Embryonic facial prominence (tissue), 1 donor: ENCODE measurements around the gene RPRD1B.
"Not testable (repeated sequence)": the region's sequence is repeated elsewhere in the genome, so short reads cannot be mapped to it uniquely, and the experiment has no call there.

Experiments
- DNase-seq: peaks from one replicate; pipeline ENCODE4 v3.0.0-alpha.2; 2016; ENCODE audit errors: extremely low spot score

RPRD1B gene

DNA sequence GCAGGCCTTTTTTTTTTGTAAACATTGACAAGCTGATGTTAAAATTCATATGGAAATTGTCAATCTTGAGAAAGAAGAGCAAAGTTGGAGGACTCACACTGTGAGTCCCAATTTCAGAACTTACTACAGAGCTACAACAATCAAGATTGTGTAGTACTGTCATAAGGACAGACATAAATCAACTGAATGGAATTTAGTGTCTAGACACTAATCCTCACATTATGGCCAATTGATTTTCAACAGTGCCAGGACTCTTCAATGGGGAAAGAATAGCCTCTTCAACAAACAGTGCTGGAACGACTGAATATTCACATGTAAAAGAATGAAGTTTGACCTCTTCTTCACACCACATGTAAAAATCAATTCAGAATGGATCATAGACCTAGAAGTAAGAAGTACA, 70.7 kb downstream of the RPRD1B start:
- DNase-seq = no peak

DNA sequence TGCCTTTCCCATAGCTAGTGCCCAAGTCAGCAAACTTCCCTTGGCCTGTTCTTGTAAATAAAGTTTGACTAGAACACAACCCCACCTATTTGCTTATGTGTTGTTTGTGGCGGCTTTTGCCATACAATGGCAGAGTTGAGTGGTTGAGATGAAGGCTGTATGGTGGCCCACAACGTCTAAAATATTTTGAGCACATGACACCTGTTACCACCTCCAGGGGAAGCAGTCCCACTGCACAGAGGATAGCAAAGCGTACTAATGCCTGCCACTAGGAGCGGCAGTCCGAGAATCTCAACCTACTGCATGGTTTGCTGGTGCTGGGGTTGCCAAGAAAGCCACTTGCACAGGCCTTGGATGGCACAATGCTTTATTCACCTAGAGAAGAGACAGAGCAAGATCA, 72.9 kb downstream of the RPRD1B start:
- no peak for DNase-seq

DNA sequence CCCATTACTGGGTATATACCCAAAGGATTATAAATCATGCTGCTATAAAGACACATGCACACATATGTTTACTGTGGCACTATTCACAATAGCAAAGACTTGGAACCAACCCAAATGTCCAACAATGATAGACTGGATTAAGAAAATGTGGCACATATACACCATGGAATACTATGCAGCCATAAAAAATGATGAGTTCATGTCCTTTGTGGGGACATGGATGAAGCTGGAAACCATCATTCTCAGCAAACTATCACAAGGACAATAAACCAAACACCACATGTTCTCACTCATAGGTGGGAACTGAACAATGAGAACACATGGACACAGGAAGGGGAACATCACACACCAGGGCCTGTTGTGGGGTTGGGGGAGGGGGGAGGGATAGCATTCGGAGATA, 73.8 kb downstream of the RPRD1B start:
- DNase-seq = not testable (repeated sequence)

DNA sequence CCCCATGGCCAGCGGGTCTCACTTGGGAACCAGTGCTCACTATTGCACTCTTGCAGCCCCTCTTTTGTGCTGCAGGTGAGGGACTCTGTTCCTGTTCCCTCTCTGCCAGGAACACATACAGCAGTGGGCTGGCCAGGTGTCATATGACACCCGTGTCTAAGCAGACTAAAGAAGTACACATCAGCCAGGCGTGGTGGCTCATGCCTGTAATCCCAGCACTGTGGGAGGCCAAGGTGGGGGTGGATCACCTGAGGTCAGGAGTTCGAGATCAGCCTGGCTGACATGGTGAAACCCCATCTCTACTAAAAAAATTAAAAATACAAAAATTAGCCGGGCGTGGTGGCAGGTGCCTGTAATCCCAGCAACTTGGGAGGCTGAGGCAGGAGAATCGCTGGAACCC, 74.4 kb downstream of the RPRD1B start:
- DNase-seq = not testable (repeated sequence)

DNA sequence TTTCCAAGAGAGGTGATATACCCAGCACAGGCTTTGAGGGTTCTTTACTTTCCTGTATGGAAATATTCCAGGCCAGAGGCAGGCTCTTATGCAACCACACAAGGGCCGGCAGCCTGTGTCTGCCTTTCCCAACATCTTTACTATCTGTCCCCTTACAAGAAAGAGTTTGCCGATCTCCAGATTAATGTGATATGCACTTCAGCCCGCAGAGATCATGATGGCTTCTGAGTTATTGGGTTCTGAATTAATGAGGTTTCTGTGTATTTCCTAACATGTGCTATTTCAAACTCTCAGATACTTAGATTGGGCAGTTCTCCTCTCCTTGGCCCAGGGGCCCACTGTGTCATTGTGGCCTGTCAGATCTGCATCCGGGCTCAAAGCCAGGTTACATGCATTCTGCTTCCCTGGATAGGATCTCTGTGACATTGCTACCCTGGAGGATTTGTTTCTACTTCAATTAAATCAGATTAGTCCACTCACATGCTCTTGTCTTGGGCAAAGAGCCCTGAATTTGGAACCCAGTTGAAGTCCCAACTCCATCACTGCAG, 75.0 kb downstream of the RPRD1B start:
- no peak for DNase-seq

DNA sequence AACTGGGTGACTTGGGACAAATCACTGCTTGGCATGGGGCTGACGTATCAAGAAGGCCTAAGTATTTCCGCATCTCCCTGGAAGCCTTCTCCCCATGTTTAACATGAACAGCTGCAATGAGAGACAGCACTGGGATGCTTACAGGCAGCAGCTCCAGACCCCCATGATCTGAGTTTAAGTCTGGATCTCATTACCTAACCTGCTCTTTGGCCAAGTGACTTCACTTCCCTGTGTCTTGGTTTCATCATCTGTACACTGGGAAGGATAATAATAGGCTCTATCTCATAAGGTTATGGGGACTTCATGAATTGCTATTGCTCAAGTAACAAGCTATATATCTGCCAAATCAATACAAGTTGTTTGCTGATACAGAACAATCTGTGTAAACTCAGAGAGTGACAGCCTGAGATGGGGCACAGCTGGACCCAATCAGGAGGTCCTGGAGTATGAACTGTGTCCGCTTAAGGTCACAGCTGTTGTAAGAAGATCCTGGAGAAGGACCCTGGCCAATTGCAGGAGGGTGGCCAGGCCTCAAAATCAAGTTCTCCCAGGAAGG, 75.5 kb downstream of the RPRD1B start:
- no peak for DNase-seq

DNA sequence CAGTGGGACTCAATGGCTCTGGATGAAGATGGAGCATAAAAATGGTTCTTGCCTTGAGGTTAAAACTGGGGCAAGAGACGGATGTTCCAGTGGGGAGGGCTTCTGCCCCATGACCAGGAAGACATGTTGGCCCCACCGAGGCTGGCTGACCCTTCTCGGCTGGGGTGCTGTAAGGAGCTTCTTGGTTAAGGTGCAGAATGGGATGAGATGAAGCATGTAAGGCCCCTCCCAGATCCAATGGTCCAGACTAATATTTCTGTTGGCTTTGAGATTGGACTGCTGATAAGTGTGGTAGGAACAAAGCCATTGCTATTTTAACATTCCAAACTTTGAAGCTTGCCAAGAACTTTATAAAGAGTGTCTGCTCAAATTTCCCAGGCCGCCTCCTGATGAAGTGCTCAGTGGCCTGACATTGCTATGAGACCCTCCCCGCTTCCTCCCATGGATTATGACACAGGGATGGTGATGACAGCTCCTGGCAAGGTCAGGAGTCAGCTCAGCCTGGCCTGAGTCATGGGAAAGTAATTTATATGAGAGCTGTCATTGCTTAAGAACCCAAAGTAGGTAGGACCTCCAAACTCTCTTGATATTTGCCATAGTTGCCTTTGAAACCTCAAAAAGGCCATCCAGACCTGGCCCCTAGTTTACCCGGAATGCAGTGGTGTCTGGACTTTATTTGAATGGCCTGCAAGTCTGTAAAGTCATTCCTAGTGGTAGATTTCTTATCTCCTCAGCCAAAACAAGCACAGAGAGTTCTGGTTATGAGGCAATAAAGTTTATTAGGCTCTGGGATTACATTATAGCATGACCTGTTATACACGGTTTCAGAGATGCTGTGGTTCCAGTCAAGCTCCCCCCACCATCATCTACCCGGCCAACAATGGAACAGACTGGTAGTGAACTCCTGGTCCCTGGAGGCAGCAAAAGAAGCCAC, 76.3 kb downstream of the RPRD1B start:
- no peak for DNase-seq

DNA sequence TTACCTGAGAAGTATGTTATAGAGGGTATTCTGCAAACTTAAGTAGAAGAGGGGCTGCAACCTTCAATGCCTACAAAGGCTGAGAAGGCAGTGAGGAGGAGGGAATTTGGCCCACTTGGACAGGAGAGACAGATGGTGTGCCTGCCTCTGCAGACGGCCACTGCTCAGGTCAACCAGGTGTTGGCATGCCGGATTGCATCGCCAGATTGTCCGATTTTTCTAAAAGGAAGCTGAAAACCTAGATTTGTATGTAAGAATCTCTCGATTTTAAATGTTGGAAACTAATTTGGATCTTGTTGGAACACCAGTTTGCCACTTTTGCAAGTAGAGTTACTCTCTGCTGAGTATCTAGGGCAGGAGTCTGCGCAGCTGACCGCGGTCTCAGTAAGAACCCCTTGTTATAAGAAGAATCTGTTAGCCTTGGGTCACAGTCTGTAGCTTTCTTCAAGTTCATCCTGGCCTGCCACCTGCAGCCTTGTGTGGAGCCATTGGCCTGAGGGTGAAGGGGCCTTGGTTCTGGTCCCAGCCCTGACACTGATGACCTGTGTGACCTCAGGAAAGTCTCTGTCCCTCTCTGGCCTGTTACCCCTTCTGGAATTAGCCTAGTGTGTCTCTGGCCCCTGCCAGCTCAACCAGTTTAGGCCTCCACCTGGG, 77.1 kb downstream of the RPRD1B start:
- no peak for DNase-seq

DNA sequence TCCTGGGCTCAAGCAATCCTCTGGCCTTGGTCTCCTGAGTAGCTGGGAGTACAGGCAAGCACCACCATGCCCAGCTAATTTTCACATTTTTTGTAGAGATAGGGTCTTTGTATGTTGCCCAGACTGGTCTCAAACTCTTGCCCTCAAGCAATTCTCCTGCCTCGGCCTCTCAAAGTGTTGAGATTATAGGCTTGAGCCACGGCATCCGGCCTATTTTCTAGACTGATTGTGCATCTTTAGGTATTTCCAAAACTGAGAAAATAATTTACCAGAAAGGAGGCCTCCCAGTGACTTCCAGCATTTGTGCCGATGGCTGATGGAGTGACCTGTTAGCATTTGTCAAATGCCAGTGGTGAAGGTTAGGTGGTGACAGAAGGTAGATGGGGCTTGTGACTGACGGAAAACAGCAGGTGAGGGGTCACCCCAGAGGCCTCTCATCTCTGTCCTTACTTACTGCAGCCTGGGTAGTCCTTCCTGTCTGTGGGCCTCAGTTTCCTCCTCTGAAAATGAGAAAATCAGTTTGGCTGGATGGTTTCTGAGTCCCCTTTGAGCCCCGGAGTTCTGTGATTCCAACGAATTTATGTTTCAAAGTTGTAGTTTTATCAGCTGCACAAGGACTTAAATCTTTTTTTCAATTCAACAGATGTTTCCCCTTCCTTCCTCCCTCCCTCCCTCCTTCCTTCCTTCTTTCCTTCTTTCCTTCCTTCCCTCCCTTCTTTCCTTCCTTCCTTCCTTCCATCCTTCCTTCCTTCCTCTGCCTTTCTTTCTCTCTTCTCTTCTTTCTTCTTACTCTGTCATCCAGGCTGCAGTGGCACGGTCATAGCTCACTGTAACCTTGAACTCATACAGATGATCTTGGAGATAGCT, 78.1 kb downstream of the RPRD1B start:
- no peak for DNase-seq

DNA sequence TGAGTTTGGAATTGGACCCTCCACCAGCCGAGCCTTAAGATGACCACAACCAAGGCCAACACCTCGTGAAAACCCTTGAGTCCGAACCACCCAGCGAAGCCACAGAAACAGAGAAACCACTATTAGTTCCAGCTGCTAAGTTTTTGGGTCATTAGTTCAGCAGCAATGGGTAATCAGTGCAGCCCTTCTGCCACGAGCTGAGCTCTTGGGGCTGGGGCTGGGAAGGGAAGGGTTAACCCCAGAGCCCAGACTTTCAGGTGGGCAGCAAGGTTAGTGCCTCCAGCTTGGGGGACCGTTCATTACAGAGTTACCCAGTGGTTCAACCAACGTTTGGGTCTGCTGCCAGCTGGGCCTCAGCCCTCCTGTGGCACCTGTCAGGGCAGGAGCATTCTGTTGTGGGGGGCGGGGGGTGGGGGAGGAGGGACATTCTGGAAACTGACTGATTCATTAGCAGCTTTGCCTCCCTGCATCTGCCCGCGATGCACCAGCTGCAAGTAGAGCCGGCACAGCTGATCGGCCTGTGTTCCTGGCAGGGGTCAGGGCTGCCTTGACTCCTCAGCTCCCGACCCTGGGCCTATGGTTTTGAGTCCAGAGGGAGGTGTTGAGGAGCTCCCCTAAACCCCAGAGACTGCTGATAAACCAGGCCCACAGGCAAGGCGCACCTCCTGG, 78.8 kb downstream of the RPRD1B start:
- no peak for DNase-seq

DNA sequence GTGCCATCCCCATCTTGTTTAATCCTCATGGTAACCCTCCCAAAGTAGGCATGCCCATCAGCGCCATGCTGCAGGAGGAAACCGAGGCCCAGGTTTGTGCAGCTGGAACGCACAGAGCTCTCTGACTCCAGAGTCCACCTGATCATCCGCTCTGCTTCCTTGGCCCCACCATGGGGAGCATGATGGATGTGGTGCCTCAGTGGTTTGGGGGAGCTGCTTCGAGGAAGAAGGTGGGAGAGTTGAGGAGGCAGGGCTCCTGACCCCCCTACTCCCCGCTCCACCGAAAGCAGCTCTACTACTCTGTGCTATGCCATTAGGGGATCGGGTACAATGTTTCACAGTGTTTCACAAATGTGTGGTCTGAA, 79.4 kb downstream of the RPRD1B start:
- no peak for DNase-seq

DNA sequence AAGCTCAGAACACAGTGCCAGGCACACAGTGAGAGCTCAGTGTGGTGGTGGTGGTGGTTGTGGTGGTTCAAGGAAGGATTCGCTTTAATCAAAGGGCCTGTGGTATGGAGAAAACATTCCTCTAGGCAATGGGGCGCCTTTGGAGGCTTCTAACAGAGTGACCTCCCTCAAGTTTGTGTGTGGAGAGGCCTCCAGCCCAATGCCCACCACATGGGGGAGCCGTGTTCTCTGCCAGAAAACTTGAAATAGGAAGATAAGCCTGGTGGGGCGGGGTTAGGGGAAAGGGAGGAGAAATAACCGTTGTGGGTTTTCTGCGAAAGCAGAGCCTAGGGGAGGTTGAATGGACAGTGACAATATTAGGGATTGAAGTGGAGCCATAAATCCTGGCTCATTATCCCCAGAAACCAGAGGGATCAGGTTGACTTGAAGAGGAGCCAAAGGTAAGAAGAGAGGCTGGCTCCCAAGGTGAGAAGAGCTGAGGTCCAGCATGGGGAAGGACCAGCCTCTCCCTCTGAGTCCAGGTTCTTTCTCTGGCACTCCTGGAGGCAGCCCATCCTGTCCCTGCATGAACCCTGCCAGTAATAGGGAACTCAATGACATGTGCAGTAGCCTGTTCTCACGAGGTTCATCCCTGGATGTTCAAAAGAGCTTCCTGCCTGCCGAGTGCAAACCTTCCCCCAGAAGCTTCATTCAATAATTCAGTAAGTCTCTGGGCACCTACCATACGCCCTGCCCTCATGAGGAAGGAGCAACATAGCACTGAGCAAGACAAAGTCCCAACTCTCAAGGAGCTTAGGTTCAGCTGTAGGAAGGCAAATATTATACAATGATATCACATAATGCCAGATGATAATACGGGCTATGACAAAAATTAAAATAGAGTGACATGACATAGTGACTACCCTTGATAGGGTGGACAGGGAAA, 80.1 kb downstream of the RPRD1B start:
- no peak for DNase-seq

DNA sequence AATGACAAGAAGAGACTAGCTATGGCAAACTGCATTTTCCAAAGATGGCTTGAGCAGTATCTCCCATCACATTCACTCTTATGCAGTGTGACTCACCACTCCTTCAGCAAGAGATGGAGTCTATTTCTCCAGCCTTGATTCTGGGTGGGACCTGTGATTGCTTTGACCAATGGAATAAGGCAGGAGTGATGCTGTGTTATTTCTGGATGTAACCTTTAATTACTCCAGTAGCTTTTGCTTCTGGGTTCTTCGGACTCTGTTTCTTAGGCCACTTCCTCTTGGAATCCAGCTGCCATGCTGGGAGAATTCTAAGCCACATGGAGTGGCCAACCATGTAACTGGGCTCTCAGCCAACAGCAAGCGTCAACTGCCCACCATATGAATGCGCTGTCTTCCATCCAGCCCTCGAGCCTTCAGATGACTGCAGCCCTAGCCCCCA, 80.8 kb downstream of the RPRD1B start:
- no peak for DNase-seq

DNA sequence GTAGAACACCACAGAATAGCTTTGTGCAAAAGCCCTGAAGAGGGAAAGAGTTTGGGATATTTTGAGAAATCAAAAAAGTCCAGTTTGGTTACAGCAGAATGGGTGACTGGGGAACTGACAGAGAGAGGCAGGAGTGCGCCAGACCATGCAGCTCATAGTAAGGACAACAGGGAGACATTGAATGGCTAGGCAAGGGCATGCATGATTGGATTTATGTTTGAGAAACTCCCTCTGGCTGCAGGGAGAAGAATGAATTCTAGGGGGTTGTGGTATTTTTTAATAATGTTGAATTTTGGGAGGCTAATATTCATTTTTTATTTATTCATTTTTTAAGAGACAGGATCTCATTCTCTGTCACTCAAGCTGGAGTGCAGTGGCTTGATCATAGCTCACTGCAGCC, 81.7 kb downstream of the RPRD1B start:
- no peak for DNase-seq

DNA sequence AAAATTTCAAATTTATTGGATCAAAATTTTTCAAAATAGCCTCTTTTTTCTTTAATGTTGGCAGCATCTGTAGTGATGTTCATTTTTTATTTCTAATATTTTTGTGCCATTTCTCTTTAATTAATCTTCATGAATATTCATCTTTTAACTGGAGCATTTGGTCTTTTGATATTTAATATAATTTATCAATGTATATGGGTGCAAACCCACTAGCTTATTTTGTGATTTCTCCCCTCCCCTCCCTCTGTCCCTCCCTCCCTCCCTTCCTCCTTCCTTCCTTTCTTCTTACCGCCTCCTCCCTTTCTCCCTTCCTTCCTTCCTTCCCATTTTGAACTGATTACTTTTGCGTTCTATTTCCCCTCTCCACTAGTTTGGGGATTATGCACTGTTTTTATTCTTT, 82.3 kb downstream of the RPRD1B start:
- DNase-seq = no peak

DNA sequence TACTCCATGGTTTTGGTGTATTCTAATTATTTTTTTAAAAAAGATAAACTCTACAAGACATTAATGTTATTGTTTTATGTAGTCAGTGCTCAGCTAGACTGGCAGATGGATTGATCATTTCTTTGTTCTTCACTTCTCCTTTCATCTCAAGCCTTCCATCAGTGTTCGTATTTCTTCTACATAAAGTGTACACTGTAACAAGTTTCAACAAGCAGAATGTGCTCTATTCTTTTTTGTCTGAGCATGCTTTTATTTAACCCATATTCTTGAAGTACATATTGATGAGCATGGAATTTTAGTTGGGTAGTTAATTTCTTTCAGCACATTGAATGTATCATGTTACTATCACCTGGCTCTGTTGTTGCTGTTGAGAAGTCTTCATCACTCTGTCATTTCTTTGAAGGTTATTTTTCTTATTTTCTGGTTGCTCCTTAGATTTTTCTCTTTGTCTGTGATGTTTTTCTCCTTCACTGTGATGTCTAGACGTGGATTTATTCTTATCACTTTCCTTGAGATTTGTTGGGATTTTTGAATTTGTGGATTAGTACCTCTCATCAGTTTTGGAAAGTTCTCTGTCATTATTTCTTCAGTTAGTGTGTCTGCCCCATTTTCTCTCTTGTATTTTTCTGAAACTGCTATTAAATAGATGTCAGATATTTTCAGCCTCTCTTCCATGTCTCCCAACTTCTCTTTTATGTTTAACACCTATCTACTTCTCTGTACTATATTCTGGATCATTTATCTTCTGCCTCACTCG, 83.0 kb downstream of the RPRD1B start:
- no peak for DNase-seq

DNA sequence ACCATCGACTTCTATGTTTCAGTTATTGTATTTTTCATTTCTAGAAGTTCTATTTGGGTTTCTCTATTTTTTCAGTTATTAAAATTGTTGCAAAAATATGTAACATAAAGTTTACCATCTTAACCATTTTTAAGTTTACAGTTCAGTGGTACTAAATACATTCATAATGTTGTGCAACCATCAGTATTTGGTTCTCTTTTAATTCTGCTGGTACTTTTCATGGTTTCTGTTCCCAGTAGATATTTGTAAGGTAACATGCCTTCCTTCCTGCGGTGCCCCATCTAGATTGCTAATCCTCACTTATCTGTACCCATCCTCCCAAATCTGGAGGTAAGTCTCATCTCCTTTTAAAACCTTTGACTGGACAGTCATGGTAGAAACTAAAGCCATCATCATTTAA, 83.7 kb downstream of the RPRD1B start:
- DNase-seq = no peak

DNA sequence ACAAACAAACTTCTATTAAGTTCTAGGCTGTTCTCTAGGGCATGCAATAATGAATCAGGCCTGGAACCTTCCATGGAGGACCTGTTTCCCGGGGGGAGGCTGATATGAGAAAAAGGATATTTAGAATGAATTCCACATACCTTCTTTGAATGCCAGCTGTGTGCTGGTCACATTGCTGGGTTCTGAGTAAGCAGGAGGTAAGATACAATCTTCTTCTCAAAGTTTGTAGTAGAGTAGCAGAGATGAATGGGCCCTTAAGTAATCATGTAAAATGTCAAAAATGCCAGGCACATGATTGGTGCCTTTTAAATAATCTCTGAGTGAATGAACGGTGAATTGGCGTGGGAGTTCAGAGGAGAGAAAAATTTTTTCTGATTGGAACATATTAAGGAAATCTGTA, 84.1 kb downstream of the RPRD1B start:
- DNase-seq = no peak

DNA sequence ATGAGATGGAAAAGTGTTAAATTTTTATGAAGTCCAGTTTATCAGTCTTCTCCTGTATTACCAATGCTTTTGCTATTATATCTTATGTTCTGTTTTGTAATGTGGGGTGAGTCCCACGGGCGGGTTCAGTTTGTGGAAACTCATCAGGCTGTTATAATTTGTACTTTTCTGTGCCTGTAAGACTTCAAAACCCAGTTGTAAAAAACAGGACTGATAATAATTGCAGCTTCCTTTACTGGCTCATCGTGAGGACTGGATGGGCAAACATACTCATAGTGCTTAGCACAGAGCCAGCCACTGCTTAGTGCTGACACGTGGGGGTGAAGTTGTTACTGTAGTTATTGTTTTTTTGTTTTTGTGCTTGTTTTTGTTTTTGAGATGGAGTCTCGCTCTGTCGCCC, 85.9 kb downstream of the RPRD1B start:
- no peak for DNase-seq
